ENCODE measurements around the gene MFAP3L.

DNA sequence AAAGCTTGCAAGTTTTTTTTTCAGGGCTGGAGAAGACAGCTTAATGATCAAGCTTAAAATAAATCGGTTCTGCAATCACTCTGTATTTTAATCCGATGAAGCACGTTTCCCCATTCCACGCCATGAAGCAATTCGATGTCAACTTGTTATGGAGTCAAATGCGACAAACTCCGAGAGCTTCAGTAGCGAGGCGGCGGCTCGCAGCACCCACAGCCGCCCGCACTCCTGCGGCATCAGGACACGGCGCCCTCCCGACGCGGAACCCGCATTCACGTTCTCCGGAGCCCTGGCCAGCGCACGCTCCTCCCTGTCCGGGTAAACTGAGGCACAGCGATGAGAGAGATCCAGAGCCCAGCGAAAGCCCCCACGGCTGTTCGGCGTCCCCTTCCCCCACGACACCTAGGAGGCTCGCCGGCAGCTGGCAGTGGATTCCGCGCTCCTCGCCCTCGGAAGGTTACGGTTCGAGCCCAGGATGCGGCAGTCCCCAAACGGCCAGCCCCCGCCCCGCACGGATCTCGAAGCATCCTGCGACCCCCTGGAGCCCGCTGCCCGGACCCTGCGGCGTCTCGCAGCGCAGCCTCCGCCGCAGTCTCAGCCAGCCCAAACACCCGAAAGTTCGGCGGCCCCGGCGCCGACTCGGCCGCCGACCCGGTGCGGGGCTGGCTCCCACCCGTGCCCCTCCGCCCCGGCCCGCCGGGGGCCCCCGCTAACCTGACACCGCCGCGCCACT lies 507 bp downstream of the MFAP3L start:
- TF ChIP-seq CTCF (conservative IDR thresholded peaks at IDR 0.05 in 1 of 2, IDR thresholded peaks at IDR 0.05 in 1 of 2; ENCODE audit: low read depth in 1 of 2, low read length in 2 of 2) = no peak
- peak; percentile 70 for TF ChIP-seq EZH2 (IDR thresholded peaks at IDR 0.05; ENCODE audit: low read length, missing control alignments)

Measured in fibroblast of lung (primary cell).